DOHH2 (cell line): ENCODE measurements around the gene LRRC7.
A peak's percentile ranks its signal among the peaks of the same experiment; 100 is the strongest.

Experiments
- EZH2phosphoT487 ChIP-seq: fragments of 200-600 bp; sonication (generic); IDR thresholded peaks from 2 replicates; pipeline ENCODE4 v1.6.1; 2017; ENCODE audit warnings: borderline replicate concordance, mild to moderate bottlenecking, antibody characterized with exemption, low read length, moderate library complexity, mixed read lengths
- TF ChIP-seq, protein P1 (sequence below): fragments of 200-600 bp; sonication (generic); IDR thresholded peaks from one replicate; pipeline ENCODE4 v1.5.1; 2014; ENCODE audit warnings: antibody characterized with exemption, mild to moderate bottlenecking, low read depth, low read length; ENCODE audit not compliant: poor library complexity, severe bottlenecking

DNA sequence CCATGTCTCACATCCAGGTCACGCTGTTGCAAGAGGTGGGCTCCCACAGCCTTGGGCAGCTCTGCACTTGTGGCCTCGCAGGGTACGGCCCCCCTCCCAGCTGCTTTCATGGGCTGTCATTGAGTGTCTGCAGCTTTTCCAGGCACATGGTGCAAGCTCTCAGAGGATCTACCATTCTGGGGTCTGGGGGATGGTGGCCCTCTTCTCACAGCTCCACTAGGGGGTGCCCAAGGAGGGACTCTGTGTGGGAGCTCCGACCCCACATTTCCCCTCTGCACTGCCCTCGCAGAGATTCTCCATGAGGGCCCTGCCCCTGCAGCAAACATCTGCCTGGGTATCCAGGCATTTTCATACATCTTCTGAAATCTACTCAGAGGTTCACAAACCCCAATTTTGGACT, 219.4 kb downstream of the LRRC7 start:
- TF ChIP-seq, protein P1, sequence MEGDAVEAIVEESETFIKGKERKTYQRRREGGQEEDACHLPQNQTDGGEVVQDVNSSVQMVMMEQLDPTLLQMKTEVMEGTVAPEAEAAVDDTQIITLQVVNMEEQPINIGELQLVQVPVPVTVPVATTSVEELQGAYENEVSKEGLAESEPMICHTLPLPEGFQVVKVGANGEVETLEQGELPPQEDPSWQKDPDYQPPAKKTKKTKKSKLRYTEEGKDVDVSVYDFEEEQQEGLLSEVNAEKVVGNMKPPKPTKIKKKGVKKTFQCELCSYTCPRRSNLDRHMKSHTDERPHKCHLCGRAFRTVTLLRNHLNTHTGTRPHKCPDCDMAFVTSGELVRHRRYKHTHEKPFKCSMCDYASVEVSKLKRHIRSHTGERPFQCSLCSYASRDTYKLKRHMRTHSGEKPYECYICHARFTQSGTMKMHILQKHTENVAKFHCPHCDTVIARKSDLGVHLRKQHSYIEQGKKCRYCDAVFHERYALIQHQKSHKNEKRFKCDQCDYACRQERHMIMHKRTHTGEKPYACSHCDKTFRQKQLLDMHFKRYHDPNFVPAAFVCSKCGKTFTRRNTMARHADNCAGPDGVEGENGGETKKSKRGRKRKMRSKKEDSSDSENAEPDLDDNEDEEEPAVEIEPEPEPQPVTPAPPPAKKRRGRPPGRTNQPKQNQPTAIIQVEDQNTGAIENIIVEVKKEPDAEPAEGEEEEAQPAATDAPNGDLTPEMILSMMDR, result peak; percentile 25
- no peak for TF ChIP-seq EZH2phosphoT487
